Peyer's patch (tissue), 4 donors: Measurements from ENCODE around the gene SLC39A8.

ENCODE experiments used
- POLR2A ChIP-seq, 2 donors: fragments of 450-650 bp; IDR thresholded peaks; one replicate each; pipeline ENCODE4 v1.5.1; 2017; ENCODE audit warnings: antibody characterized with exemption in 2 of 2, mild to moderate bottlenecking in 2 of 2, moderate library complexity in 2 of 2
- TF ChIP-seq, protein P1 (sequence below), 6 experiments: fragments of 450-650 bp in 4 of 6; fragments of 200-600 bp in 2 of 6; sonication (generic) in 1 of 6; IDR thresholded peaks; one replicate each; pipeline ENCODE4 v1.5.1; 2017 to 2019; ENCODE audit warnings: antibody characterized with exemption in 6 of 6, mild to moderate bottlenecking in 3 of 6, moderate library complexity in 1 of 6

DNA sequence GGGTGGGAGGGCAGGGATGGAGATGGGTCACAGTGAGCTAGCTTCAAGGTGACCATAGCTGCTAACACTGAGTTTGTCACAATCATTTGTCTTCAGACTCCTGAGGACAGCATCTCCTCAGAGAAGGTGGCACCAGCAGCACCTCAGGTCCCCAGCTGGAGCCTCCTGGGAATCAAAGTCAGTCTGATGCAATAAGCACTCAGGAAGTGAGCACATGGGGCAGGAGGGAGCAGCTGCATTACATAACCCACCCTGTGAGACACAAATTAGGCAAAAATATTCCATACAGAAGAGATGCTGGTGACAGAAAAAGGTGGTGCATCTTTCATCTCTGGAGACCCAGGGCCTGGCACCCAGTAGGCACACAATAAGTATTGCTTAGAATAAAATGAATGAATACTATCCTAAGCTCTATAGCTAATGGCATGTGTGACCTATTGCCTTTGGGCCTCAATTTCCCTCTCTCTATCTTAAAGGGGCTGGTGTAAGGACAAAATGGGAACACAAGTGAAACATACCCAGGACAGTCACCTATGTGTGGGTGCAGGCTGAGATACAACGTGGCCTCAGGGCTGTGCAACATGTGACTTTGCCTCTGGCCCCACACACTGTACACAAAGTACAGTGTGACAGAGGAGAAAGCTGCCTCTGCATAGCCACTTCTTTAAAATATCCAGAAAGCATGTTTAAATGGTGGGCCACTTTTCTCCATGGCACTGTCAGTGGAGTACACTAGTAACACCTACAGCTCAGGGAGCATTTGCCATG, 37.1 kb downstream of the SLC39A8 start:
- TF ChIP-seq, protein P1, sequence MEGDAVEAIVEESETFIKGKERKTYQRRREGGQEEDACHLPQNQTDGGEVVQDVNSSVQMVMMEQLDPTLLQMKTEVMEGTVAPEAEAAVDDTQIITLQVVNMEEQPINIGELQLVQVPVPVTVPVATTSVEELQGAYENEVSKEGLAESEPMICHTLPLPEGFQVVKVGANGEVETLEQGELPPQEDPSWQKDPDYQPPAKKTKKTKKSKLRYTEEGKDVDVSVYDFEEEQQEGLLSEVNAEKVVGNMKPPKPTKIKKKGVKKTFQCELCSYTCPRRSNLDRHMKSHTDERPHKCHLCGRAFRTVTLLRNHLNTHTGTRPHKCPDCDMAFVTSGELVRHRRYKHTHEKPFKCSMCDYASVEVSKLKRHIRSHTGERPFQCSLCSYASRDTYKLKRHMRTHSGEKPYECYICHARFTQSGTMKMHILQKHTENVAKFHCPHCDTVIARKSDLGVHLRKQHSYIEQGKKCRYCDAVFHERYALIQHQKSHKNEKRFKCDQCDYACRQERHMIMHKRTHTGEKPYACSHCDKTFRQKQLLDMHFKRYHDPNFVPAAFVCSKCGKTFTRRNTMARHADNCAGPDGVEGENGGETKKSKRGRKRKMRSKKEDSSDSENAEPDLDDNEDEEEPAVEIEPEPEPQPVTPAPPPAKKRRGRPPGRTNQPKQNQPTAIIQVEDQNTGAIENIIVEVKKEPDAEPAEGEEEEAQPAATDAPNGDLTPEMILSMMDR (IDR thresholded peaks at IDR 0.05): no peak
- TF ChIP-seq POLR2A (IDR thresholded peaks at IDR 0.05): no peak
